Mucosa of descending colon (tissue), 3 donors: ENCODE data around the gene SYNE3. TPM values are rescaled to one million over a fixed set of nuclear protein-coding genes. Genes with fewer than 3 reads are reported as not detected.
A peak's percentile ranks its signal among the peaks of the same experiment; 100 is the strongest.

Experiments used
- ATAC-seq: fragments of 200-7000 bp; cut with Tn5 transposase; one replicate; pipeline ENCODE4 v1.9.1; 2020; ENCODE audit warnings: mild to moderate bottlenecking, moderate library complexity
- DNase-seq, 3 donors: peaks; one replicate each; pipeline ENCODE4 v3.0.0-alpha.2; 2020
- H3K36me3 ChIP-seq: fragments of 200-600 bp; one replicate; pipeline ENCODE4 v1.8.0; 2021; ENCODE audit warnings: low read depth, mild to moderate bottlenecking
- H3K4me1 ChIP-seq: fragments of 200-600 bp; one replicate; pipeline ENCODE4 v1.8.0; 2021; ENCODE audit warnings: low read depth, mild to moderate bottlenecking
- H3K4me3 ChIP-seq: fragments of 200-600 bp; one replicate; pipeline ENCODE4 v1.8.0; 2021; ENCODE audit warnings: mild to moderate bottlenecking
- H3K9me3 ChIP-seq: fragments of 200-600 bp; one replicate; pipeline ENCODE4 v1.8.0; 2021; ENCODE audit warnings: mild to moderate bottlenecking
- CTCF ChIP-seq: fragments of 200-600 bp; IDR thresholded peaks from one replicate; pipeline ENCODE4 v1.8.0; 2022; ENCODE audit warnings: antibody characterized with exemption, mild to moderate bottlenecking
- intact Hi-C, 2 donors: fragments of 100-400 bp; cut with DNase I in 1 of 2; cut with micrococcal nuclease in 1 of 2; formaldehyde crosslinking; loops; one replicate each; pipeline versions ENCODE4 v1.11.0 to v1.11.1; 2022; cut with DNase I, micrococcal nuclease
- total RNA-seq, 3 donors: library from RNA; stranded (reverse); fragmentation: NEBNext Ultra II Directional in 2 of 3; extraction: Animal tissue kit (Norgen Biotek cat#: 25700) in 2 of 3; gene quantifications; one replicate each; pipeline versions ENCODE4 v1.2.1 to v1.2.4, GENCODE V29; 2021 to 2023
- donor health status: DM: no; HTN: no; CAD: no; lungs with moderate emphysema.
- donor health status: DM: no; HTN: no; CAD: no.
- donor health status: DM: no; HTN: yes; CAD: no.

The SYNE3 gene
- total RNA-seq, 3 donors from 2014 or later = 13.8 to 16.4 (median 13.9) TPM

GRCh38 chr14:95478818-95479217, 37.6 kb downstream of the SYNE3 start:
- intact Hi-C loops = no loop called here
- H3K4me1 ChIP-seq = peaks cover 9% of the 10 kb centered on the region
- TF ChIP-seq CTCF = no peak
- H3K36me3 ChIP-seq = no peaks in the 10 kb centered on the region
- DNase-seq (no peak), ATAC-seq (no peak)
- no peaks in the 10 kb centered on the region for H3K9me3 ChIP-seq
- no peak overlapping the region for H3K4me3 ChIP-seq

GRCh38 chr14:95478309-95478708, 38.1 kb downstream of the SYNE3 start:
- DNase-seq (no peak), ATAC-seq (no peak)
- TF ChIP-seq CTCF = no peak
- no peaks in the 10 kb centered on the region for H3K9me3 ChIP-seq
- H3K36me3 ChIP-seq = no peaks in the 10 kb centered on the region
- H3K4me3 ChIP-seq = no peak overlapping the region
- peaks cover 4% of the 10 kb centered on the region for H3K4me1 ChIP-seq
- intact Hi-C loops = no loop called here

GRCh38 chr14:95477411-95478269, 38.8 kb downstream of the SYNE3 start:
- no peaks in the 10 kb centered on the region for H3K9me3 ChIP-seq
- no peak for ATAC-seq
- TF ChIP-seq CTCF = no peak
- no peaks in the 10 kb centered on the region for H3K36me3 ChIP-seq
- H3K4me3 ChIP-seq = no peak overlapping the region
- H3K4me1 ChIP-seq = no peaks in the 10 kb centered on the region
- intact Hi-C loops = no loop called here
- no peak for DNase-seq

- ATAC-seq (no peak), DNase-seq (no peak)
- Histone ChIP-seq H3K4me1 (no peaks in the 10 kb centered on the region), H3K4me3 (no peak overlapping the region), H3K9me3 (no peaks in the 10 kb centered on the region), H3K36me3 (no peaks in the 10 kb centered on the region)
- intact Hi-C loops = no loop called here
- no peak for TF ChIP-seq CTCF
Measured at GRCh38 chr14:95476747-95477146, 39.7 kb downstream of the SYNE3 start.

GRCh38 chr14:95475540-95476240, 40.8 kb downstream of the SYNE3 start:
- no peaks in the 10 kb centered on the region for H3K36me3 ChIP-seq
- no peak for ATAC-seq
- no peak overlapping the region for H3K4me3 ChIP-seq
- no peak for TF ChIP-seq CTCF
- intact Hi-C loops = no loop called here
- H3K9me3 ChIP-seq = no peaks in the 10 kb centered on the region
- H3K4me1 ChIP-seq = peaks cover 2% of the 10 kb centered on the region
- DNase-seq = peak in 1 of 3 donors; percentile 18
